Testis (tissue), 3 donors: ENCODE measurements around the gene KCNB1. TPM values are rescaled to one million over a fixed set of nuclear protein-coding genes. Genes with fewer than 3 reads are reported as not detected.

ENCODE experiments used
- DNase-seq: peaks from one replicate; pipeline ENCODE4 v3.0.0-alpha.2; 2019
- H3K27ac ChIP-seq, 2 donors: fragments of 200-600 bp; sonication (generic); one replicate each; pipeline ENCODE4 v1.5.1; 2019
- H3K27me3 ChIP-seq: fragments of 200-600 bp; sonication (generic); one replicate; pipeline ENCODE4 v1.5.1; 2019
- H3K36me3 ChIP-seq: fragments of 200-600 bp; sonication (generic); one replicate; pipeline ENCODE4 v1.5.1; 2017; ENCODE audit warnings: low read depth; ENCODE audit errors: missing control alignments
- H3K4me1 ChIP-seq: fragments of 200-600 bp; sonication (generic); one replicate; pipeline ENCODE4 v1.5.1; 2019
- H3K4me3 ChIP-seq, 2 donors: fragments of 200-600 bp; sonication (generic); one replicate each; pipeline ENCODE4 v1.5.1; 2017 to 2019
- H3K9me3 ChIP-seq: fragments of 200-600 bp; sonication (generic); one replicate; pipeline ENCODE4 v1.5.1; 2017
- CTCF ChIP-seq, 3 experiments: fragments of 450-650 bp in 2 of 3; fragments of 200-600 bp in 1 of 3; sonication (generic) in 1 of 3; IDR thresholded peaks; one replicate each; pipeline ENCODE4 v1.5.1; 2016 to 2019; ENCODE audit warnings: antibody characterized with exemption in 3 of 3, mild to moderate bottlenecking in 2 of 3, moderate library complexity in 1 of 3
- POLR2A ChIP-seq: fragments of 450-650 bp; IDR thresholded peaks from one replicate; pipeline ENCODE4 v1.6.1; 2017; ENCODE audit warnings: antibody characterized with exemption, mild to moderate bottlenecking, moderate library complexity
- WGBS, 2 donors: methylation state at CpG; one replicate each; pipeline ENCODE4 v1.1.5; 2018; 5-methylcytosine and 5-hydroxymethylcytosine counted together
- intact Hi-C: fragments of 100-400 bp; cut with DNase I; formaldehyde crosslinking; loops from one replicate; pipeline ENCODE4 v1.15.1; 2023; ENCODE audit warnings: low total_unique reads
- polyA plus RNA-seq: library from polyadenylated mRNA; stranded (reverse); fragments of 350-450 nt; fragmentation: Illumina TruSeq; extraction: RNeasy Lipid Tissue Mini Kit (QIAGEN cat#74804); gene quantifications from one replicate; pipeline ENCODE4 v1.2.3, GENCODE V29; 2014; ENCODE audit warnings: low read depth, low replicate concordance; ENCODE audit not compliant: insufficient read depth
- total RNA-seq, 2 donors: library from RNA; depleted of rRNA; stranded (reverse); fragments of >200 nt; gene quantifications; one replicate each; pipeline ENCODE4 v1.2.3, GENCODE V29; 2016

The KCNB1 gene
- total and polyA plus RNA-seq, 3 donors from 2014 or later: 1.5 to 4.6 (median 2.3) TPM

GRCh38 chr20:49432550-49432949, 49.9 kb downstream of the KCNB1 start:
- Histone ChIP-seq H3K9me3 (no peaks in the 10 kb centered on the region), H3K27ac (no peak overlapping the region), H3K27me3 (no peaks in the 10 kb centered on the region), H3K36me3 (no peaks in the 10 kb centered on the region), H3K4me1 (no peaks in the 10 kb centered on the region), H3K4me3 (no peak overlapping the region)
- WGBS, 2 donors: 88 to 91% methylated on average over 3 of the region's 3 CpGs
- TF ChIP-seq CTCF (IDR thresholded peaks at IDR 0.05) (no peak), POLR2A (no peak)
- DNase-seq: no peak
- intact Hi-C loops: no loop called here

- no peak overlapping the region for H3K27ac ChIP-seq
- H3K27me3 ChIP-seq: no peaks in the 10 kb centered on the region
- no peak overlapping the region for H3K4me3 ChIP-seq
- intact Hi-C loops: no loop called here
- peaks cover 8% of the 10 kb centered on the region for H3K4me1 ChIP-seq
- H3K36me3 ChIP-seq: no peaks in the 10 kb centered on the region
- TF ChIP-seq CTCF (IDR thresholded peaks at IDR 0.05) (no peak), POLR2A (no peak)
- DNase-seq: no peak
- 80 to 82% methylated on average over 4 of the region's 4 CpGs for WGBS, 2 donors
- no peaks in the 10 kb centered on the region for H3K9me3 ChIP-seq
These were observed 51.1 kb downstream of the KCNB1 start for GRCh38 chr20:49431329-49431728.

GRCh38 chr20:49430320-49430719, 52.1 kb downstream of the KCNB1 start:
- H3K27me3 ChIP-seq: no peaks in the 10 kb centered on the region
- no peak for DNase-seq
- H3K27ac ChIP-seq: no peak overlapping the region
- intact Hi-C loops: no loop called here
- no peaks in the 10 kb centered on the region for H3K9me3 ChIP-seq
- peaks cover 9% of the 10 kb centered on the region for H3K4me1 ChIP-seq
- 92 to 96% methylated on average over 2 of the region's 2 CpGs for WGBS, 2 donors
- H3K4me3 ChIP-seq: no peak overlapping the region
- no peak for TF ChIP-seq POLR2A
- no peak for TF ChIP-seq CTCF (IDR thresholded peaks at IDR 0.05)
- no peaks in the 10 kb centered on the region for H3K36me3 ChIP-seq

- peak overlapping the region; percentile 27 to 72 for H3K27ac ChIP-seq
- 57 to 64% methylated on average over 13 of the region's 13 CpGs for WGBS, 2 donors
- H3K4me3 ChIP-seq: no peak overlapping the region
- intact Hi-C loops: no loop called here
- TF ChIP-seq CTCF (IDR thresholded peaks at IDR 0.05) (no peak), POLR2A (no peak)
- no peaks in the 10 kb centered on the region for H3K27me3 ChIP-seq
- no peaks in the 10 kb centered on the region for H3K36me3 ChIP-seq
- DNase-seq: peak; percentile 69
- peaks cover 23% of the 10 kb centered on the region for H3K4me1 ChIP-seq
- no peaks in the 10 kb centered on the region for H3K9me3 ChIP-seq
These were observed 54.5 kb downstream of the KCNB1 start for GRCh38 chr20:49427751-49428518.

- intact Hi-C loops: no loop called here
- no peaks in the 10 kb centered on the region for H3K9me3 ChIP-seq
- DNase-seq: no peak
- H3K4me1 ChIP-seq: peaks cover 23% of the 10 kb centered on the region
- no peak overlapping the region for H3K4me3 ChIP-seq
- WGBS, 2 donors: 0% methylated on average over 1 of the region's 1 CpG; no CpG with 5 or more reads in 1 of the 2 donors
- H3K27me3 ChIP-seq: no peaks in the 10 kb centered on the region
- no peaks in the 10 kb centered on the region for H3K36me3 ChIP-seq
- TF ChIP-seq CTCF (IDR thresholded peaks at IDR 0.05): no peak
- TF ChIP-seq POLR2A: no peak
- H3K27ac ChIP-seq: peak overlapping the region; percentile 68 to 72
These were observed 55.6 kb downstream of the KCNB1 start for GRCh38 chr20:49426873-49427272.
